Liver (tissue), 2 donors: ENCODE data around the gene SULT1A3.

Experiments used
- ZBTB33 ChIP-seq: IDR thresholded peaks from 2 replicates; pipeline ENCODE4 v1.6.1; 2016; ENCODE audit warnings: antibody characterized with exemption
- TF ChIP-seq, protein P1 (sequence below): fragments of 150-350 bp; IDR thresholded peaks from 2 replicates; pipeline ENCODE4 v1.5.1; 2017; ENCODE audit warnings: improper control_type of control experiment, low read depth, low read length; ENCODE audit not compliant: missing input control
- TF ChIP-seq, protein P2 (sequence below): IDR thresholded peaks from 2 replicates; pipeline ENCODE4 v1.6.1; 2016; ENCODE audit warnings: antibody characterized with exemption, mild to moderate bottlenecking
- donor health status: healthy.

DNA sequence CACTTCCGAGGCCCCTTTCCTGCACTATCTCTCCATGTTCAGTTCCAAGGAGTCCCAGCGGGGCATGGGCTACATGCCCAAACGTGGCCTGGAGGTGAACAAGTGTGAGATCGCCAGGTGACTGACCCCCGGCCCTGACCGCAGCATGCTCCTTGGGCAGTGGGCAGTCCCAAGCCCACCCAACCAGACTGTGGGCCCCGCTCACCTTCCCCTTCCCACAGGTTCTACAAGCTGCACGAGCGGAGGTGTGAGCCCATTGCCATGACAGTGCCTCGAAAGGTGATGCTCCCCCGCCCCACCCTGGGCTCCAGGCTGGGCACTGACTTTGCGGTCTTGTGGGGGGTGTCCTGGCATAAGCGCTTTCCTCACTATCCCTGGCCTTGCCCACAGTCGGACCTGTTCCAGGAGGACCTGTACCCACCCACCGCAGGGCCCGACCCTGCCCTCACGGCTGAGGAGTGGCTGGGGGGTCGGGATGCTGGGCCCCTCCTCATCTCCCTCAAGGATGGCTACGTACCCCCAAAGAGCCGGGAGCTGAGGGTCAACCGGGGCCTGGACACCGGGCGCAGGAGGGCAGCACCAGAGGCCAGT, 11.0 kb upstream of the SULT1A3 start:
- TF ChIP-seq, protein P1, sequence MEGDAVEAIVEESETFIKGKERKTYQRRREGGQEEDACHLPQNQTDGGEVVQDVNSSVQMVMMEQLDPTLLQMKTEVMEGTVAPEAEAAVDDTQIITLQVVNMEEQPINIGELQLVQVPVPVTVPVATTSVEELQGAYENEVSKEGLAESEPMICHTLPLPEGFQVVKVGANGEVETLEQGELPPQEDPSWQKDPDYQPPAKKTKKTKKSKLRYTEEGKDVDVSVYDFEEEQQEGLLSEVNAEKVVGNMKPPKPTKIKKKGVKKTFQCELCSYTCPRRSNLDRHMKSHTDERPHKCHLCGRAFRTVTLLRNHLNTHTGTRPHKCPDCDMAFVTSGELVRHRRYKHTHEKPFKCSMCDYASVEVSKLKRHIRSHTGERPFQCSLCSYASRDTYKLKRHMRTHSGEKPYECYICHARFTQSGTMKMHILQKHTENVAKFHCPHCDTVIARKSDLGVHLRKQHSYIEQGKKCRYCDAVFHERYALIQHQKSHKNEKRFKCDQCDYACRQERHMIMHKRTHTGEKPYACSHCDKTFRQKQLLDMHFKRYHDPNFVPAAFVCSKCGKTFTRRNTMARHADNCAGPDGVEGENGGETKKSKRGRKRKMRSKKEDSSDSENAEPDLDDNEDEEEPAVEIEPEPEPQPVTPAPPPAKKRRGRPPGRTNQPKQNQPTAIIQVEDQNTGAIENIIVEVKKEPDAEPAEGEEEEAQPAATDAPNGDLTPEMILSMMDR: no peak
- TF ChIP-seq, protein P2, sequence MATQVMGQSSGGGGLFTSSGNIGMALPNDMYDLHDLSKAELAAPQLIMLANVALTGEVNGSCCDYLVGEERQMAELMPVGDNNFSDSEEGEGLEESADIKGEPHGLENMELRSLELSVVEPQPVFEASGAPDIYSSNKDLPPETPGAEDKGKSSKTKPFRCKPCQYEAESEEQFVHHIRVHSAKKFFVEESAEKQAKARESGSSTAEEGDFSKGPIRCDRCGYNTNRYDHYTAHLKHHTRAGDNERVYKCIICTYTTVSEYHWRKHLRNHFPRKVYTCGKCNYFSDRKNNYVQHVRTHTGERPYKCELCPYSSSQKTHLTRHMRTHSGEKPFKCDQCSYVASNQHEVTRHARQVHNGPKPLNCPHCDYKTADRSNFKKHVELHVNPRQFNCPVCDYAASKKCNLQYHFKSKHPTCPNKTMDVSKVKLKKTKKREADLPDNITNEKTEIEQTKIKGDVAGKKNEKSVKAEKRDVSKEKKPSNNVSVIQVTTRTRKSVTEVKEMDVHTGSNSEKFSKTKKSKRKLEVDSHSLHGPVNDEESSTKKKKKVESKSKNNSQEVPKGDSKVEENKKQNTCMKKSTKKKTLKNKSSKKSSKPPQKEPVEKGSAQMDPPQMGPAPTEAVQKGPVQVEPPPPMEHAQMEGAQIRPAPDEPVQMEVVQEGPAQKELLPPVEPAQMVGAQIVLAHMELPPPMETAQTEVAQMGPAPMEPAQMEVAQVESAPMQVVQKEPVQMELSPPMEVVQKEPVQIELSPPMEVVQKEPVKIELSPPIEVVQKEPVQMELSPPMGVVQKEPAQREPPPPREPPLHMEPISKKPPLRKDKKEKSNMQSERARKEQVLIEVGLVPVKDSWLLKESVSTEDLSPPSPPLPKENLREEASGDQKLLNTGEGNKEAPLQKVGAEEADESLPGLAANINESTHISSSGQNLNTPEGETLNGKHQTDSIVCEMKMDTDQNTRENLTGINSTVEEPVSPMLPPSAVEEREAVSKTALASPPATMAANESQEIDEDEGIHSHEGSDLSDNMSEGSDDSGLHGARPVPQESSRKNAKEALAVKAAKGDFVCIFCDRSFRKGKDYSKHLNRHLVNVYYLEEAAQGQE: no peak
- no peak for TF ChIP-seq ZBTB33
